T-cell (primary cell): ENCODE results near the gene IQCH. TPM values are rescaled to one million over a fixed set of nuclear protein-coding genes. Genes with fewer than 3 reads are reported as not detected.
"Not testable (repeated sequence)": the region's sequence is repeated elsewhere in the genome, so short reads cannot be mapped to it uniquely, and the experiment has no call there.

Source experiments
- ATAC-seq, 4 experiments: fragments of 200-7000 bp in 3 of 4; fragments of 150-1000 bp in 1 of 4; cut with Tn5 transposase; replicated peaks in 1 of 4; 1 replicate in 3 of 4; 2 replicates in 1 of 4; pipeline ENCODE4 v1.10.0; 2021; ENCODE audit warnings: moderate library complexity in 3 of 4, mild to moderate bottlenecking in 2 of 4, moderate number of reproducible peaks in 1 of 4
- CTCF ChIA-PET, 2 donors: fragments of 300-600 bp; sonication (Branson Sonifier 250); formaldehyde crosslinking; loops; one replicate each; lab custom pipeline; 2022; ENCODE audit warnings: antibody characterized with exemption in 2 of 2; lab: Charles Lee
- POLR2A ChIA-PET, 2 donors: fragments of 300-600 bp; sonication (Branson Sonifier 250); formaldehyde crosslinking; loops; one replicate each; lab custom pipeline; 2022; ENCODE audit warnings: antibody characterized with exemption in 2 of 2; lab: Charles Lee
- DNase-seq, 35 experiments: peaks; one replicate each; pipeline versions ENCODE4 v3.0.0 to v3.0.0-alpha.2; 2013 to 2023
- H3K27ac ChIP-seq: one replicate; pipeline ENCODE4 v1.5.1; 2013; ENCODE audit warnings: low read length
- H3K27me3 ChIP-seq, 2 experiments: replicated peaks in 1 of 2; 1 replicate in 1 of 2; 2 replicates in 1 of 2; pipeline versions ENCODE4 v1.6.1 to v1.7.0; 2013; ENCODE audit warnings: low read length in 1 of 2, mixed read lengths in 1 of 2; ENCODE audit not compliant: control insufficient read depth in 2 of 2, insufficient read depth in 2 of 2; ENCODE audit errors: extremely low read depth in 1 of 2
- H3K36me3 ChIP-seq, 2 donors: 1 replicate in 1 of 2; 2 replicates in 1 of 2; pipeline versions ENCODE4 v1.6.1 to v1.7.0; 2013; ENCODE audit warnings: low read length in 1 of 2; ENCODE audit not compliant: control insufficient read depth in 2 of 2, insufficient read depth in 1 of 2; ENCODE audit errors: extremely low read depth in 1 of 2
- H3K4me1 ChIP-seq, 2 experiments: 1 replicate in 1 of 2; 2 replicates in 1 of 2; pipeline versions ENCODE4 v1.6.1 to v1.7.0; 2013; ENCODE audit warnings: low read length in 2 of 2, mixed read lengths in 1 of 2; ENCODE audit not compliant: insufficient read depth in 2 of 2, control insufficient read depth in 1 of 2; ENCODE audit errors: extremely low read depth in 1 of 2
- H3K4me3 ChIP-seq, 2 donors: 1 replicate in 1 of 2; 2 replicates in 1 of 2; pipeline versions ENCODE4 v1.5.1 to v1.7.0; 2013; ENCODE audit warnings: mild to moderate bottlenecking in 2 of 2, low read length in 1 of 2, moderate library complexity in 1 of 2; ENCODE audit not compliant: control insufficient read depth in 1 of 2; ENCODE audit errors: extremely low read depth in 1 of 2
- H3K9me3 ChIP-seq: 2 replicates; pipeline ENCODE4 v1.7.0; 2013
- H3K27ac Mint-ChIP-seq, 2 donors: one replicate each; pipeline ENCODE4 v1.8.0; 2020 to 2021; ENCODE audit warnings: mild to moderate bottlenecking in 2 of 2, mixed read lengths in 2 of 2
- H3K27me3 Mint-ChIP-seq, 2 donors: one replicate each; pipeline ENCODE4 v1.8.0; 2021 to 2022; ENCODE audit warnings: mixed read lengths in 2 of 2
- H3K36me3 Mint-ChIP-seq: one replicate; pipeline ENCODE4 v1.8.0; 2021; ENCODE audit warnings: mixed read lengths
- H3K4me1 Mint-ChIP-seq, 3 donors: one replicate each; pipeline ENCODE4 v1.8.0; 2020 to 2022; ENCODE audit warnings: mixed read lengths in 3 of 3, mild to moderate bottlenecking in 1 of 3
- H3K4me3 Mint-ChIP-seq, 3 donors: one replicate each; pipeline ENCODE4 v1.8.0; 2020 to 2022; ENCODE audit warnings: mild to moderate bottlenecking in 3 of 3, mixed read lengths in 3 of 3, moderate library complexity in 3 of 3
- H3K9me3 Mint-ChIP-seq, 3 donors: one replicate each; pipeline ENCODE4 v1.8.0; 2020 to 2022; ENCODE audit warnings: mixed read lengths in 3 of 3
- WGBS: methylation state at CpG from one replicate; pipeline ENCODE4 v1.1.5; 2013; ENCODE audit warnings: missing lambda C conversion rate; ENCODE audit not compliant: insufficient coverage; 5-methylcytosine and 5-hydroxymethylcytosine counted together
- total RNA-seq, 35 experiments: library from RNA in 6 of 35; stranded (reverse) in 6 of 35; fragments of 120-200 nt in 1 of 35; gene quantifications; one replicate each; pipeline versions ENCODE4 v1.2.1 to v1.2.4 and lab custom pipeline; 2013 to 2026

The IQCH gene
- total RNA-seq, 5 donors from 2014 or later (not counting 1 experiment from before 2014, with no cell fraction given): 0.43 to 2.6 (median 1.3) TPM

DNA sequence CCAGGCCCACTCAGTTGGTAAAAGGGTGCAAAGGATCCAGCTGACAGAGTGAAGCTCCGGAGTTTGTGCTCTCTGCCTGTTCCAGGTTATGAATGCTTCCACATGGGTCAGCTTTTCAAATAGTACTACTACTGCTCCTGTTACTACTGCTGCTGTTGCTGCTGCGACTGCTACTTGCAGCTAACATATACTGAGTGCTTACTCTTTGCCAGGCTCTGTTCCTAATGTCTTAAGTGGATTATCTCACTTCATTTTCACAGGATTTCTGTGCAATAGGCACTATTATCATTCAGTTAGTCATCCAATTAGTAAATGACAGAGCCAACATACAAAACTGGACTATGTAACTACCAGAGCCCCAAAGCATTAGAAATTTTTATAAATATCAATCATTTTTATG, 106.5 kb downstream of the IQCH start:
- Histone ChIP-seq H3K4me3 (no peak overlapping the region), H3K9me3 (no peaks in the 10 kb centered on the region), H3K27ac (no peak overlapping the region), H3K36me3 (no peaks in the 10 kb centered on the region), H3K4me1 (no peaks in the 10 kb centered on the region), H3K27me3 (no peaks in the 10 kb centered on the region)
- CTCF ChIA-PET: interaction anchor here in 1 of 2 donors (0.5 kb wide), 1 partner anchor 645 kb away, joined by 3 read pairs; no protein-coding TSS in a partner anchor
- POLR2A ChIA-PET: no interaction called here
- ATAC-seq (no peak), DNase-seq (no peak)
- 86% methylated on average over 1 of the region's 2 CpGs for WGBS
- no peaks in the 10 kb centered on the region for H3K9me3 Mint-ChIP-seq
- no peak overlapping the region for H3K27ac Mint-ChIP-seq
- no peak overlapping the region for H3K4me3 Mint-ChIP-seq
- H3K36me3 Mint-ChIP-seq: no peaks in the 10 kb centered on the region
- peaks cover 0 to 2% of the 10 kb centered on the region in 2 donors for H3K27me3 Mint-ChIP-seq
- H3K4me1 Mint-ChIP-seq: no peaks in the 10 kb centered on the region

DNA sequence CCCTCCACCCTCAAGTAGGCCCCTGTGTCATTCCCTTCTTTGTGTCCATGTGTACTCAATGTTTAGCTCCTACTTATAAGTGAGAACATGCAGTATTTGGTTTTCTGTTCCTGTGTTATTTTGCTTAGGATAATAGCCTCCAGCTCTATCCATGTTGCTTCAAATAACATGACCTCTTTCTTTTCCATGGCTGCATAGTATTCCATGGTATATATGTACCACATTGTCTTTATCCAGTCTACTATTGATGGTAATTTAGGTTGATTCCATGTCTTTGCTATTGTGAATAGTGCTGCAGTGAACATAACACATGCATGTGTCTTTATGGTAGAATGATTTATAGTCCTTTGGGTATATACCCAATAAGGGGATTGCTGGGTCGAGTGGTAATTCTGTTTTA, 109.1 kb downstream of the IQCH start:
- no CpG with 5 or more reads among the region's 1 CpG for WGBS
- H3K9me3 Mint-ChIP-seq, CTCF ChIA-PET, H3K27ac Mint-ChIP-seq, H3K27me3 ChIP-seq, H3K4me1 Mint-ChIP-seq, DNase-seq, H3K4me1 ChIP-seq, H3K27ac ChIP-seq, H3K4me3 Mint-ChIP-seq, ATAC-seq, H3K27me3 Mint-ChIP-seq, H3K36me3 ChIP-seq, POLR2A ChIA-PET, H3K36me3 Mint-ChIP-seq, H3K9me3 ChIP-seq, H3K4me3 ChIP-seq: not testable (repeated sequence)

DNA sequence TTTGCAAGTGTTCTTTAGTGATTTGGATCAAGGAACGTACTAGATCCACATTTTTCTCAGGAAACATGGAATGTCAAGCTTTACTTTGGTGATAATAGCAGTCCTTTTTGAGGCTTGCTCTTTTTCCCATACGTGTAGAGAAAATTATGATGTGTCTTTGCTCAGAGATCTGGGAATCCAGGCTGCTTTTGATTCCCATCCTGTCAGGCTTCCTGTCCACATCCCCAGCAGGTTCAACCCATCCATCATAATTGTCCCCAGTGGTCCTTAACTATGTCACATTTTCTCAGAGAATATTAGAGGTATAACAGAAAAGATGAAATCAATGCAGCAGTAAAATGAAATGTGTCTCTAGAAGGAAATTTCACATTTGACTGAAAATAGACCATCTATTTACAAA, 111.4 kb downstream of the IQCH start:
- H3K4me1 ChIP-seq: no peaks in the 10 kb centered on the region
- Mint-ChIP-seq H3K4me1 (no peaks in the 10 kb centered on the region), H3K4me3 (no peak overlapping the region), H3K36me3 (no peaks in the 10 kb centered on the region), H3K9me3 (no peaks in the 10 kb centered on the region), H3K27me3 (peaks cover 2 to 9% of the 10 kb centered on the region in 2 donors), H3K27ac (no peak overlapping the region)
- H3K27ac ChIP-seq: no peak overlapping the region
- ATAC-seq: no peak
- POLR2A ChIA-PET: no interaction called here
- no peaks in the 10 kb centered on the region for H3K27me3 ChIP-seq
- 80% methylated on average over 1 of the region's 2 CpGs for WGBS
- DNase-seq: no peak
- H3K4me3 ChIP-seq: no peak overlapping the region
- H3K36me3 ChIP-seq: no peaks in the 10 kb centered on the region
- CTCF ChIA-PET: no interaction called here
- H3K9me3 ChIP-seq: no peaks in the 10 kb centered on the region

DNA sequence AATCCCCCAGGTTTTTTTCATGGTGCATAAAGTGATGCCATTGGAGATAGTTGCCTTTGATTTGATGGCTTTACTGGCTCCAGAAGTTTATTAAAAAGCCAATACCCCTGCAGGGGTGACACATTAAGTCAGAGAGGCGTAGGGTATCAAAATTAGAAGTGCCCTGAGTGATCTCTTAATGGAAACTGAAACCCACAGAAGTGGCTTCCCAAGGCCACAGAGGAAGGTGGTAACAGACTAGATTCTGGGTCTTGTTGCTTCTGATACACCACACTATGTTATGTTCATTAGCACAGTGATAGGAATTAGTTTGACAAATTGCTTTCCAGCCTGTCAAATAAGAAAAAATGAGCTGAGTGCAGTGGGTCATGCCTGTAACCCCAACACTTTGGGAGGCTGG, 112.3 kb downstream of the IQCH start:
- Mint-ChIP-seq H3K36me3 (no peaks in the 10 kb centered on the region), H3K27ac (no peak overlapping the region), H3K4me1 (no peaks in the 10 kb centered on the region), H3K27me3 (peaks cover 2 to 9% of the 10 kb centered on the region in 2 donors), H3K4me3 (no peak overlapping the region), H3K9me3 (no peaks in the 10 kb centered on the region)
- no CpG with 5 or more reads among the region's 1 CpG for WGBS
- no peaks in the 10 kb centered on the region for H3K9me3 ChIP-seq
- ATAC-seq: no peak
- H3K27ac ChIP-seq: no peak overlapping the region
- H3K4me3 ChIP-seq: no peak overlapping the region
- ChIA-PET CTCF (interaction anchor here in 1 of 2 donors (1.1 kb wide), 1 partner anchor 20 kb away, joined by 3 read pairs; no protein-coding TSS in a partner anchor), POLR2A (no interaction called here)
- no peaks in the 10 kb centered on the region for H3K4me1 ChIP-seq
- no peak for DNase-seq
- no peaks in the 10 kb centered on the region for H3K36me3 ChIP-seq
- H3K27me3 ChIP-seq: no peaks in the 10 kb centered on the region

DNA sequence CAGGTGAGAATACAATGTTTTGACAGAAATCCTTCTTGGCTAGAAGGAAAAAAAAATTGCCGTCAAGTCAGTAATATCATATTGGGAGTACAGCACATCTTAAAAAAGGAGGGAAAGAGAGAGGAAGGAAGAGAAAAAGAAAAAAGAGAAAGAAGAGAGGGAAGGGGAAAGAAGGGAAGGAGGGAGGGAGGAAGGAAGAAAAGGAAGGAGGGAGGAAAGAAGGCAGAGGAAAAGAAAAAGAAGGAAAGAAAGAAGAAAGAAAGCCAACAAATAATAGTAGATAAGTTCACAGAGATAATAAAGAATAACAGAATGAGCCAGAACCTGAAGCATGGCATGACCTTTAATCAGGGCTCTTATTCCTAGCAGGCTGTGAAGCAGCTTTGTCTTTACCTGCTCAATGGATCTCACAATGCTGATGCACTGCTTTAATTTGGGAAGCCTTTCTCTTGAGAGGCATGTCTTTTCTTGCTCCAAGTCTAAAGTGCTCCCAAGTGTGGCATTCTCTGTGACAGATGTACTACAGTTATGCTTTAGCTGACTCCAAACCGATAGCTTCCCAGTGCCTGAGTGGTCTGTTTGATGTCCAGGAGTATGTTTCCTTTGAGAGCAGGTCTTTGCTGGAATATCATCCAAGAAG, 114.9 kb downstream of the IQCH start:
- no peak for ATAC-seq
- ChIA-PET CTCF (no interaction called here), POLR2A (no interaction called here)
- Histone ChIP-seq H3K27me3 (no peaks in the 10 kb centered on the region), H3K4me3 (no peak overlapping the region), H3K9me3 (no peaks in the 10 kb centered on the region), H3K27ac (no peak overlapping the region), H3K36me3 (no peaks in the 10 kb centered on the region), H3K4me1 (no peaks in the 10 kb centered on the region)
- peaks cover 2 to 9% of the 10 kb centered on the region in 2 donors for H3K27me3 Mint-ChIP-seq
- no peaks in the 10 kb centered on the region for H3K9me3 Mint-ChIP-seq
- H3K27ac Mint-ChIP-seq: no peak overlapping the region
- DNase-seq: no peak
- no peaks in the 10 kb centered on the region for H3K4me1 Mint-ChIP-seq
- H3K4me3 Mint-ChIP-seq: no peak overlapping the region
- H3K36me3 Mint-ChIP-seq: no peaks in the 10 kb centered on the region
- WGBS: 100% methylated on average over 1 of the region's 2 CpGs

DNA sequence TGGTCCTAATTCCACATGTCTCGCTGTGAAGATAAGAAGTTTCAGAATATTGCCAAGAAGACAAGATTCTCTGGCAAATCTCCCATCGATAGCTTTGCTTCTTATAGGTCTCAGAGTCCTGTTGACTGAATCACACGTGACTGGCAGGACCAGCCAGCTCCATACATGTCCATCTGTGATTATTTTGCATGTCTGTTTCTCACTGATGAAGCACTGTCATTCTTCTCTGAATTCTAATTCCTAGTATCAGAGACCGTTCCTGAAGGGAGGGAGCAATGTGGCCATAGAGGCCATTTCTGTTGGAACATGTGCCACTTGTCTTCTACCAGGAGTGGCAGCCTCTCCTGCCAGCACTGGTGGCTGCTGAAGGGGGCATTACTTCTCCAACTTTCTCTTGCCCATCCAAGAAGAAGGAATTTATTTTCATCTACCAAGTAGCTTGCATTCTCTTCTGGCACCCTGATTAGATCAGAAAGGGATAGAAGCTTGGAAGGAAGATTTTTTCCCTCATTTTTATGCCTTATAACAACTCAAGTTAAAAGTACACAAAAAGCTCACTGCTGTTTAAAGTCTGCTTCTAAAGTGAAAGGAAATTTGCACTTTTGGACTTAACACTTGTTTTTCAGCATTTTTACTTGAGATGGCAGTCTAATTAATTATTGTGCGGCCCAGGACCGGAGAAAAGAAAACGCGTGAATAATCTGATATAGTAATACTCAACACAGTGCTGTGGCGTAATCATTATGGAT, 115.8 kb downstream of the IQCH start:
- H3K4me1 ChIP-seq: no peaks in the 10 kb centered on the region
- no peak overlapping the region for H3K4me3 ChIP-seq
- no peaks in the 10 kb centered on the region for H3K36me3 Mint-ChIP-seq
- DNase-seq: no peak
- peaks cover 2 to 9% of the 10 kb centered on the region in 2 donors for H3K27me3 Mint-ChIP-seq
- POLR2A ChIA-PET: interaction anchor here in 1 of 2 donors (0.6 kb wide), 1 partner anchor 1025 kb away, joined by 3 read pairs; no protein-coding TSS in a partner anchor
- H3K9me3 Mint-ChIP-seq: no peaks in the 10 kb centered on the region
- H3K27ac Mint-ChIP-seq: no peak overlapping the region
- no peaks in the 10 kb centered on the region for H3K9me3 ChIP-seq
- no peaks in the 10 kb centered on the region for H3K36me3 ChIP-seq
- WGBS: 82% methylated on average over 3 of the region's 9 CpGs
- H3K27me3 ChIP-seq: no peaks in the 10 kb centered on the region
- ATAC-seq: no peak
- no peaks in the 10 kb centered on the region for H3K4me1 Mint-ChIP-seq
- no peak overlapping the region for H3K27ac ChIP-seq
- CTCF ChIA-PET: no interaction called here
- H3K4me3 Mint-ChIP-seq: no peak overlapping the region
